ENCODE data around the gene TMSB4X. TPM values are rescaled to one million over a fixed set of nuclear protein-coding genes. Genes with fewer than 3 reads are reported as not detected.

Gene TMSB4X
- total RNA-seq, 2 experiments from 2014 or later: 1,476 to 1,540 TPM

GRCh38 chrX:12977761-12978204 is 2.9 kb downstream of the TMSB4X start:
- H4K20me1 ChIP-seq (ENCODE audit: insufficient read depth, low read length): no peaks in the 10 kb centered on the region
- intact Hi-C loops (cut with micrococcal nuclease; ENCODE audit: unreplicated experiment): loop anchor here (2.0 kb wide), 2 partner anchors 23 to 103 kb away; no protein-coding TSS in a partner anchor
- H3K4me3 ChIP-seq (ENCODE audit: low read depth, low read length, poor library complexity, severe bottlenecking): peak overlapping the region; percentile 99
- no peak for TF ChIP-seq CTCF (conservative IDR thresholded peaks at IDR 0.05; ENCODE audit: low read length)
- TF ChIP-seq EZH2phosphoT487 (IDR thresholded peaks at IDR 0.05; ENCODE audit: borderline replicate concordance, low read depth, low read length): no peak
- H2AFZ ChIP-seq (ENCODE audit: low read length): no peak overlapping the region
- peak overlapping the region; percentile 80 for H3K27ac ChIP-seq (ENCODE audit: low read depth, low read length, poor library complexity, severe bottlenecking)
- BruUV-seq (replicated peaks): no TSS peak
- no peaks in the 10 kb centered on the region for H3K9me3 ChIP-seq (ENCODE audit: low read length)
- peaks cover 29% of the 10 kb centered on the region for H3K36me3 ChIP-seq (ENCODE audit: insufficient read depth, low read length)
- H3K4me2 ChIP-seq (ENCODE audit: low read length): peak overlapping the region; percentile 90
- H3K79me2 ChIP-seq (ENCODE audit: insufficient read depth, low read depth, low read length): peaks cover 36% of the 10 kb centered on the region
- no peaks in the 10 kb centered on the region for H3K9me2 ChIP-seq (ENCODE audit: insufficient read depth, low read length)
- no peak for DNase-seq (ENCODE audit: low spot score)
- ChIA-PET CTCF (ENCODE audit: unreplicated experiment) (no interaction called here), POLR2A (interaction anchor here (0.7 to 9.9 kb wide), 12 partner anchors 9 to 108 kb away, joined by 3 to 148 read pairs (median 11); no protein-coding TSS in a partner anchor)
- peaks cover 54% of the 10 kb centered on the region for H3K4me1 ChIP-seq (ENCODE audit: insufficient read depth, low read length, poor library complexity, severe bottlenecking)

- DNase-seq (ENCODE audit: low spot score): peak; percentile 79
- Histone ChIP-seq H3K4me1 (ENCODE audit: insufficient read depth, low read length, poor library complexity, severe bottlenecking) (peaks cover 48% of the 10 kb centered on the region), H3K4me2 (ENCODE audit: low read length) (peak overlapping the region; percentile 90), H3K4me3 (ENCODE audit: low read depth, low read length, poor library complexity, severe bottlenecking) (peak overlapping the region; percentile 99), H3K9me2 (ENCODE audit: insufficient read depth, low read length) (no peaks in the 10 kb centered on the region), H2AFZ (ENCODE audit: low read length) (no peak overlapping the region), H4K20me1 (ENCODE audit: insufficient read depth, low read length) (no peaks in the 10 kb centered on the region), H3K27ac (ENCODE audit: low read depth, low read length, poor library complexity, severe bottlenecking) (peak overlapping the region; percentile 80), H3K9me3 (ENCODE audit: low read length) (no peaks in the 10 kb centered on the region), H3K79me2 (ENCODE audit: insufficient read depth, low read depth, low read length) (peaks cover 31% of the 10 kb centered on the region), H3K36me3 (ENCODE audit: insufficient read depth, low read length) (peaks cover 29% of the 10 kb centered on the region)
- TF ChIP-seq CTCF (conservative IDR thresholded peaks at IDR 0.05; ENCODE audit: low read length): no peak
- TF ChIP-seq EZH2phosphoT487 (IDR thresholded peaks at IDR 0.05; ENCODE audit: borderline replicate concordance, low read depth, low read length): no peak
- CTCF ChIA-PET (ENCODE audit: unreplicated experiment): no interaction called here
- BruUV-seq (replicated peaks): no TSS peak
- POLR2A ChIA-PET: interaction anchor here (0.7 to 5.2 kb wide), 15 partner anchors 9 to 112 kb away, joined by 3 to 51 read pairs (median 5); no protein-coding TSS in a partner anchor
- intact Hi-C loops (cut with micrococcal nuclease; ENCODE audit: unreplicated experiment): loop anchor here (2.0 kb wide), 1 partner anchor 102 kb away; no protein-coding TSS in a partner anchor
Observed at GRCh38 chrX:12978205-12979025, 3.5 kb downstream of the TMSB4X start.

Data from OCI-LY7 (cell line).